ENCODE data around the gene ABCD1.
A peak's percentile ranks its signal among the peaks of the same experiment; 100 is the strongest.

Gene ABCD1

DNA sequence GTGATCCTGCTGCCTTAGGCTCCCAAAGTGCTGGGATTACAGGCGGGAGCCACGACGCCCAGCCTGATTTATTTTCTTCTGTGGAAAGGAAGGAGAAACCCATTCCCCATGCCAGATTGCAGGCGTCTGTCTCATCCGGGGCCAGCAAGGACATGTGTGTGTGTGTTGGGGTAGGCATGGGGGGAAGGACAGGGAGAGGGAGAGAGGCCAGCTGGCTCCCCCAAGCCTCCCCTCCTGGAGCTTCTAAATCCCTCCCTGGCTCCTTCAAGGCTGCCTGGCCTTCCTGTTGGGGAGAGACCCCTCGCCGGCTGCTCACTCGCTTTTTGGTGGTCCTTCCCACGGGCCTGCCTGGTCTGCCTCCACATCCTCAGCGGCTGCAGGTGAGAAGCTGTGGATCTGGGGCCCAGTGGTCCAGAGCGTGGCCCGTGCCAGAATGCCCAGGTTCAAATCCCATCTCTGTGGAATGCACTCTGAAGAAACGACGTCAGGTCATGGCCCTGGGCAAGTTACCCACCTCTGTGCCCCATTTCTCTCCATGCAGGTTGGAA is 38.0 kb downstream of the ABCD1 start:
- no peak for DNase-seq (ENCODE audit: low spot score)

DNA sequence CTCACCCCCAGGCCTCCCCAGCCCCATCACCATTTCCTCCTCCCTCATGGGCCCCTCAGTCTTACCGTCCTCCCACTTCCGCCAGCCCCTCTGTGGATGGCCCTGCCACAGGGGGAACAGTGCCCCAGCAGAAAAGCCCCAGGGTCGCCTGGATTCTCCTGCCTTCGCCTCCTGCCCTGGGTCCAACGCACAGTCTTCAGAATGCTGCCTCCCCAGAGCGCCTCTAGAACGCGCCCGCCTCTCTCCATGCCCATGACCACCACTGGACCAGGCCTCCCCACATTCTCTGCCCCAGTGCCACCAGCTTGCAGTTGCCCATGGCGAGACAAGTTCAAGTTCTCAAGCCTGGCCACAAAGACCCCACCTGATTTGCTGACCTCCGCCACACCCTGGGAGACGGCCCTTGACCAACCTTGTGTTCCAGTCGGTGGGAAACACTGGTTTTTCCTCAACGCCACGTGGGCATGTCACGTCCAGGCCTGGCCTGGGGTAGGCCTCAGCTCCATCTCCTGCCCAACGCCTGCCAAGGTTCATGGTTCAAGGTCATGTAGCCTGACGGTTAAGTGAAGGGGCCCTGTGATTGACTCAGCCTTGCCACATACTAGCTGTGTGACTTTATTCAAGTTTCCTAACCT is 38.8 kb downstream of the ABCD1 start:
- no peak for DNase-seq (ENCODE audit: low spot score)

DNA sequence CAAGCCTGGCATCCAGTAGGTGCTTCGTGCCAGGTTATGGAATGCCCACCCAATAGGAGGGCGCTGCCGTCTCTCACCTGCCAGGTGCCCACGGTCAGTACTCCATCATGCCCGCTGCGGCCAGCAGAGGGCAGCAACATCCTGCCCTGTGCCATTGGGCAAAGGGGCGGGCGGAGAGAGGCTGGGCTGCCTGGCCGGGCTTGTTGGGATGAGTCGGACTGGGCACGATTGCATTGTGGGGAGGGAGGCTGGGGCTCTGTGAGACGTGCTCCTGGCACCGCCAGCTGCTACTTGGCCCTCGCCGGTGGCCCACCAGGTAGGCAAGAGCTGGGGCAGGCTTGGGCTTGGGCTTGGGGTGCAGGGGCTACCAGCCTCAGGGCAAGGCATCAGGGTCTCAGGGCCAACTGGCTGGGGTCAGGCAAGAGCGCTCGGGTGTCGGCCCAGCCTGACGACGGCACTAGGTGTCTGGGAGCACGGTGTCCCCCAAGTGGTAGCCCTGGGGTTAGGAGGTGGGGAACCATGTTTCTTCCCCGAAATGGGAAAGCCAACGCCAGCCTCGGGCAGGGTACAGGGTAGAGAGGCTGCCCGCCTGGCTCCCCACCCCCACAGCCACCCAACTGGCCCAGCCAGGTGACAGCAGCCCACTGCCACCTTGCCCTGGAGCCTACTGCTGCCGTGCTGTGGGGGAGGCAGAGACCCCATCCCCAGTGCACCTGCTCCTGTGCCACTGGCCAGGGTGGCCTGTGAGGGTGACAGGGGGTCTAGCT is 39.5 kb downstream of the ABCD1 start, which contains the start of gene PLXNB3:
PLXNB3 (plus strand) TSS at position 261 of the 767 bp plus-strand sequence. CDS start 1,287 bp downstream, outside the sequence.
- DNase-seq (ENCODE audit: low spot score), result peak; percentile 79

DNA sequence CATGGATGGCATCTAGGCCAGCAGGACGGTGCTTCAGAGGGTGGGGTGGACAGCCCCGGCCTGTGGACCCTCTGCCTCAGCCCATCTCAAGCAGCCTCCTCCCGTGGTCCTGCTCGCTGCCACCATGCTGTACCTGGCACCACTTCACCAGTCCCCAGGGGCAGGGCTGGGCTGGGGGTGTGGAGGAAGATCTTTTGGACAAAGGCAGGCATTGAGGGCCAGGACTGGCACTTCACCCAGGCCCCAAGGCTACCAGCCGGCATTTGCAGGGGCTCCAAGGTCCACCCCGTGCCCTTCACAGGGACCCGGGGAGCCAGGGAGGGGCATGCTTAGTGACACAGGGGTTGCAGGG is 40.1 kb downstream of the ABCD1 start:
- DNase-seq (ENCODE audit: low spot score), result peak; percentile 35

DNA sequence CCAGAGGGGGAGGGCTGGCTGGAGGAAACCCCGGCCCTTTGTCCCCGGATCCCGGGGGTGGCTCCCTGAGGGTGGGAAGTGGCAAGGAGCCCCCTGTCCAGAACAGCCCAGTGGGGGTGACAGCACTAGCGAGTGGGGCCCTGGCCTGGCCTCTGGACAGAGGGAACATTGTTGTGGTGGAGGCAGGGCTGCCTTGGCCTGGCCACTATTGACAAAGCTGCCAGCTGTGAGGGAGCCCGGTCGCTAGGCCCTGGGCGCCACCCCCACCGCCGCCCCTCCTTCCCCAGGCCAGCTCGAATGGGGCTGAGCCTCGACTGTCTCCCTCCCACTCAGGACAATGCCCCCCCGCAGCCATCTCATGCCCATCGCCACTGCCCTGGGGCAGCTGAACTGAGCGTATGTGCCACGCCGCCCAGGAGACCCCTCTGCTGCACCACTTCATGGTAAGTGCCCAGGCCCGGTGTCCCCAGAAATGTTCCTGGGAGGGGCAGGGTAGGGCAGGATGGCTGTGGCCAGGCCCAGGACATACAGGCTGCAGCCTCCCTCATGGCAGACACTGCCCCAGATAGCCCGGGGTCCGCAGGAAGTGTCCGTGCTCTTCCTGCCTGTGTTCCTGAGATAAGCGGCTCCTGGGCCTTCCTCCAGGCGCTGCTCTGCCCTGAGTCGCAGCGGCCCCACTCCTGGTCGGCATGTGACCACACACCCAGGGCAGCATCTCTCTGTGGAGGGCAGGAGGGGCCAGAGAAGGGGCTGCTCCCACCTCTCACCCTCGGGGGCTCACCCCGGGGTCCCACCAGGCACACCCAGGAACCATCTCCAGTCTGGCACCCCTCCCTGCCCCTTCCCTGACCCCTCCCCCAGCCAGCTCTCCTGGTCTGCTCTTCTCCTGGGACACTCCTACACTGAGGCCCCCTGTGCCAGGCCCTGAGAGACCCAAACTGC is 40.8 kb downstream of the ABCD1 start:
- DNase-seq (ENCODE audit: low spot score), result peak; percentile 46

DNA sequence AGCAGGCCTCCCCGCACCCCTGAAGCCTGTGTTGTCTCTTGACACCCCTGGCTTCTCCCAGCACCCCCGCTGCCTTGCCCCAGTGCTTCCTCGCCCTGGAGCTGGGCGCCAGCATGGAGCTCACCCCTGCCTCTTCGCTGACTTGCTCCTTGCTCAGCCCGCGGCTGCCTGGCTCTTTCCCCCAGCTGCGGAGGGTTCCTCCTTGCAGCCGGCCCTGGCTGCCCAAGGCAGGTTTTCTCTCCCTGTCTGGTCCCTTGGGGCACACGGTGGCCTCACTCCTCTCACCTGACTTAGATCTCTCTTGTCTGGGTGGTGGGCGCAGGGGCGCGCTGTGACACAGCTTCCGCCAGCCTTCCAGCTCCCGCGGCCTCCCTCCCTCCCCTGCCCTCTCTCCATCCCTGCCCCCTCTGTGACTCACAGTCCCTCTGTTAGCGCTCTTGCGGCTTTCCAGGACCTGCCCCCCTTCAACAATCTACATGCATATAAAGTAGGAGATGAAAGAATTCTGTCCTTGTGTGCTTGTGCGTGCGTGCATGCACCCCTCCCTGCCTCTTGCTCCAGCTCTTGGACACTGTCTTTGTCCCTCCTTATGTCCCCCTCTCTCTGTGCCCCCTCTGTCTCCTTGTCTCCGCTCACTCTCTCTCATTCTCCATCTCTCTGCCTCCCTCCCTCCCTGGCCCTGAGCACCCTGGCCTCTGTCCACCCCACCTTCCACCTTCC is 41.6 kb downstream of the ABCD1 start:
- DNase-seq (ENCODE audit: low spot score), result peak; percentile 65

DNA sequence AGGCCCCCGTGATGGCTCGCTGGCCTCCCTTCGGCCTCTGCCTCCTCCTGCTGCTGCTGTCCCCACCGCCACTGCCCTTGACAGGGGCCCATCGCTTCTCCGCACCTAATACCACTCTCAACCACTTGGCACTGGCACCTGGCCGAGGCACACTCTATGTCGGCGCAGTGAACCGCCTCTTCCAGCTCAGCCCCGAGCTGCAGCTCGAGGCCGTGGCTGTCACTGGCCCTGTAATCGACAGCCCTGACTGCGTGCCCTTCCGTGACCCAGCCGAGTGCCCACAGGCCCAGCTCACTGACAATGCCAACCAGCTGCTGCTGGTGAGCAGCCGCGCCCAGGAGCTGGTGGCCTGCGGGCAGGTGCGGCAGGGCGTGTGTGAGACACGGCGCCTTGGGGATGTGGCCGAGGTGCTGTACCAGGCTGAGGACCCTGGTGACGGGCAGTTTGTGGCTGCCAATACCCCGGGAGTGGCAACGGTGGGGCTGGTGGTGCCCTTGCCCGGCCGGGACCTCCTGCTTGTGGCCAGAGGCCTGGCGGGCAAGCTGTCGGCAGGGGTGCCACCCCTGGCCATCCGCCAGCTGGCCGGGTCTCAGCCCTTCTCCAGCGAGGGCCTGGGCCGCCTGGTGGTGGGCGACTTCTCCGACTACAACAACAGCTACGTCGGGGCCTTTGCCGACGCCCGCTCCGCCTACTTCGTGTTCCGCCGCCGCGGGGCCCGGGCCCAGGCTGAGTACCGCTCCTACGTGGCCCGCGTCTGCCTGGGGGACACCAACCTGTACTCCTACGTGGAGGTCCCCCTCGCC is 42.4 kb downstream of the ABCD1 start:
- no peak for DNase-seq (ENCODE audit: low spot score)

DNA sequence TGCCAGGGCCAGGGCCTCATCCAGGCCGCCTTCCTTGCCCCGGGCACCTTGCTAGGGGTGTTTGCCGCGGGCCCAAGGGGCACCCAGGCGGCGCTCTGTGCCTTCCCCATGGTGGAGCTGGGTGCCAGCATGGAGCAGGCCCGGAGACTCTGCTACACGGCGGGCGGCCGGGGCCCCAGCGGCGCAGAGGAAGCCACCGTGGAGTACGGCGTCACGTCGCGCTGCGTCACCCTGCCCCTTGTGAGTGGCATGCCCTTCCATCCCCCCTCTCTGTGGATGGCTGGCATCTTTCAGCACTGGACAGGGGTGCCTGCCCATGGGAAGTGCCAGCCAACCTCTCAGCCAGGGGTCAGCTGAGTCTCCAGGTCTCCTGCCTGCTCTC is 43.0 kb downstream of the ABCD1 start:
- no peak for DNase-seq (ENCODE audit: low spot score)

DNA sequence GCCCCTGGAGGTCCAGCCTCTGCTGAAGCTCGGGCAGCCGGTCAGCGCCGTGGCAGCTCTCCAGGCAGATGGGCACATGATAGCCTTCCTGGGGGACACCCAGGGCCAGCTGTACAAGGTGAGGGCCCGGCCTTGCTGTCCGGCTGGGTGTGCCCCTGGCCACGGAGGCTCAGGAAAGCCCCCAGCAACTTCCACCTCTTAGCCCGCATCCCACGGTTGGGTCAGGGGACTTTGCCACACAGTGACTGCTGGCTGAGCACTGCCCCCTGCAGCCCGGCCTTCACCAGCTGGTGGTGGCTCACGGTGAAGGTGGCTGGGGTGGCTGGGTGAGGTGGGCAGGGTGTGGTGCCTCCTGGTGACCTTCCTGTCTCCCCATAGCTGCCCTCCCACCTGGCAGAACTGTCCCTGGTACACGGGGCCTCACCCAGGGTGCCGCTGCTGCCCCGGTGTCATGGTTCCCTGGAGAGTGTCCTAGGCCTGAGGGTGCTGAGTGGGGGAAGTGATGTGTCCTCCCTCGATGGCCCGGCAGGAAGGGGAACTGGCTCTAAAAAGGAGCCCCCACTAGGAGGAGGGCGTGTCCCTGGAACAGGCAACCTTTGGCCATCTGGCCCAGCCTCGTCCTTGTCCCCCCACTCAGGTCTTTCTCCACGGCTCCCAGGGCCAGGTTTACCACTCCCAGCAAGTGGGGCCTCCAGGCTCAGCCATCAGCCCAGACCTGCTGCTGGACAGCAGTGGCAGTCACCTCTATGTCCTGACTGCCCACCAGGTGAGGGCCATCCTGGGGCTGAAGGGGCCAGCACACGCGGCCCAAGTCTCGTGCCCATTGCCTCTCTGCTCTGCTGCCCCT is 43.9 kb downstream of the ABCD1 start:
- DNase-seq (ENCODE audit: low spot score), result no peak

DNA sequence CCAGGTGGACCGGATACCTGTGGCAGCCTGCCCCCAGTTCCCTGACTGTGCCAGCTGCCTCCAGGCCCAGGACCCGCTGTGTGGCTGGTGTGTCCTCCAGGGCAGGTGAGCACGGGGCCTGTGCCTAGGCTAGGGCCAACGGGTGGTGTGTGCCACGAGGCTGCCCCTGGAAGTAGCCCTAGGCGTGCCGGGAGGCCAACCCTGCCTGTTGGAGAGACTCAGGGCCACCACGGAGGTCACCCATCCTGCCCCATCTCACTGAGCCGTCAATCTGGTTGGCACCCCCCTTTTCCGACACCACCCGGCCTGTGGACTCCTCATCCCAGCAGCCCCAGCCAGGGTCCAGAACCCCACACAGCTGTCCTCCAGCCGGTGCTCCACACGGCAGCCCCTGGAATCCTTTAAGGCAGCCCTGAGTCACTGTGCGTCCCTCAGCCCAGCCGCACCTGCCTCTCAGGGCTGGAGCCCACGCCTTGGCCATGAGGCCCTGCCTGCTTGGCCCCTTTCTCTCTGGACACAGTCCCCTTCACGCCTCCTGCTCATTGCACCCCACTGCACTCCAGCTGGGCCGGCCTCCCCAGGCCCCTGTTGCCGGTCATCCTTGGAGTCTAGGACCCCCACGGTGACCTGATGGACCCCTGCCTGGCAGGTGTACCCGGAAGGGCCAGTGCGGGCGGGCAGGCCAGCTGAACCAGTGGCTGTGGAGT is 44.7 kb downstream of the ABCD1 start:
- DNase-seq (ENCODE audit: low spot score), result no peak

DNA sequence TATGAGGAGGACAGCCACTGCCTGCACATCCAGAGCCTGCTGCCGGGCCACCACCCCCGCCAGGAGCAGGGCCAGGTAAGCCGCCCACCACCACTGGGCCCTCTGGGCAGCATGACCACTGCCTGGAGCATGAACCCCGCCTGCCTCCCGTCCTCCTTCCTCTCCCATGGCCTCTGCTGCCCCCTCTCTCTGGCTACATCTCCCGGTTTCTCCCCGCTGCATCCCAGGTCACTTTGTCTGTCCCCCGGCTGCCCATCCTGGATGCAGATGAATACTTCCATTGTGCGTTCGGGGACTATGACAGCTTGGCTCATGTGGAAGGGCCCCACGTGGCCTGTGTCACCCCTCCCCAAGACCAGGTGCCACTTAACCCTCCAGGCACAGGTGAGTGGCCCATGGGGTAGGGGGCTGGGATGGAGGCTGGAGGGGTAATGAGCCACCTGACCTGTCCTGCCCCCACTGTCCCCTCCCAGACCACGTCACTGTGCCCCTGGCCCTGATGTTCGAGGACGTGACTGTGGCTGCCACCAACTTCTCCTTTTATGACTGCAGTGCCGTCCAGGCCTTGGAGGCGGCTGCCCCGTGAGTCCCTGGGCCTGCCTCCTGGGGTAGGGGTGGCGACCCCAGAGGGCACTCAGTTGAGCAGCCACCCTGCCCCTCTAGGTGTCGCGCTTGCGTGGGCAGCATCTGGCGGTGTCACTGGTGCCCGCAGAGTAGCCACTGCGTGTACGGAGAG is 45.4 kb downstream of the ABCD1 start:
- DNase-seq (ENCODE audit: low spot score), result no peak

DNA sequence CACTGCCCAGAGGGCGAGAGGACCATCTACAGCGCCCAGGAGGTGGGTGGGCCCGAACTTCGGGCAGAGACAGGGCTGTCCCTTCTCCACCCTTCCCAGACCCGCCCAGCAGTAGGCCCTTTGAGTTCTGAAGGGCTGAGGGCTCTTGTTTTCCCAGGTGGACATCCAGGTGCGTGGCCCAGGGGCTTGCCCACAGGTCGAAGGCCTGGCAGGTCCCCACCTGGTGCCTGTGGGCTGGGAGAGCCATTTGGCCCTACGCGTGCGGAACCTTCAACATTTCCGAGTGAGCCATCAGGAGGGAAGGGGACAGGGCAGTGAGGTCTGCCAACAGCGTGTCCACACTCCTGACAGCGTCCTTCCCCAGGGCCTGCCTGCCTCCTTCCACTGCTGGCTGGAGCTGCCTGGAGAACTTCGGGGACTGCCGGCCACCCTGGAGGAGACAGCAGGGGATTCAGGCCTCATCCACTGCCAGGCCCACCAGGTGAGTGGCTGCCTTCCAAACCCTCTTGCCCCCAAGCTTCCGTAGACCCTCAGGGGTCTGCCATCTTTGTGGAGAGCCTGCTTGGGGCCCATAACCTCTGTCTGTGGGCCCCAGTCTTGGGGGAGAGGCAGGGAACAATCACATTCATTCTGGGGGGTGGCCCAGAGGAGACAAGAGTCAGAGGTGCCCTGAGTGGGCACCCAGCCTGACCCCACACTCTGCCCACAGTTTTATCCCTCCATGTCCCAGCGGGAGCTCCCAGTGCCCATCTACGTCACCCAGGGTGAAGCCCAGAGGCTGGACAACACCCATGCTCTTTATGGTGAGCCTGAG is 46.2 kb downstream of the ABCD1 start:
- DNase-seq (ENCODE audit: low spot score), result no peak

DNA sequence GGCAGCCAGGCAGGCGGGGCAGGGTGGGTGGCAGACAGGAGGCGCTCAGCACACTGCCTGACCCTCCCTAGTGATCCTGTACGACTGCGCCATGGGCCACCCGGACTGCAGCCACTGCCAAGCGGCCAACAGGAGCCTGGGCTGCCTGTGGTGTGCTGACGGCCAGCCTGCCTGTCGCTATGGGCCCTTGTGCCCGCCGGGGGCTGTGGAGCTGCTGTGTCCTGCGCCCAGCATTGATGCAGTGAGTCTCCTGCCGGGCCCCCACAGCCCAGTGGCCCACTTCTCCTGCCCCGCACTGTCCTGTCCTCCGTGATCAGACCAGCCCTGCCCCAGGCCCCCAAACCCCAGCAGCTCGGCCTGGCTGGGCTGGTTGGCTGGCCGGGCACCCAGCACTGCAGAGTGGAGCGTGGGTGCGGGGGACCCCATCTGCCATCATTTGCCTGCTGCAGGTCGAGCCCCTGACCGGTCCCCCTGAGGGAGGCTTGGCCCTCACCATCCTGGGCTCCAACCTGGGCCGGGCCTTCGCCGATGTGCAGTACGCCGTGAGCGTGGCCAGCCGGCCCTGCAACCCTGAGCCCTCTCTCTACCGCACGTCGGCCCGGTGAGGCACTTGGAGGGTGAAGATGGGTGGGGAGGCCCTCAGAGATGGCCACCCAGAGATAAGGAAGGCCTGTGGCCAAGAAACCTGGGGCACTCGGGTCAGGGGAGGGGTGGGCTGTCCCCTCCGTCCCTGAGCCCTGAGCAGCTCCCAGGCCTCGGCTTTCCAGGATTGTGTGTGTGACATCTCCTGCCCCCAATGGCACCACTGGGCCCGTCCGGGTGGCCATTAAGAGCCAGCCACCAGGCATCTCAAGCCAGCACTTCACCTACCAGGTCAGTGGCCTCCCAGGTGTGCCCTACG is 47.0 kb downstream of the ABCD1 start:
- DNase-seq (ENCODE audit: low spot score), result no peak

DNA sequence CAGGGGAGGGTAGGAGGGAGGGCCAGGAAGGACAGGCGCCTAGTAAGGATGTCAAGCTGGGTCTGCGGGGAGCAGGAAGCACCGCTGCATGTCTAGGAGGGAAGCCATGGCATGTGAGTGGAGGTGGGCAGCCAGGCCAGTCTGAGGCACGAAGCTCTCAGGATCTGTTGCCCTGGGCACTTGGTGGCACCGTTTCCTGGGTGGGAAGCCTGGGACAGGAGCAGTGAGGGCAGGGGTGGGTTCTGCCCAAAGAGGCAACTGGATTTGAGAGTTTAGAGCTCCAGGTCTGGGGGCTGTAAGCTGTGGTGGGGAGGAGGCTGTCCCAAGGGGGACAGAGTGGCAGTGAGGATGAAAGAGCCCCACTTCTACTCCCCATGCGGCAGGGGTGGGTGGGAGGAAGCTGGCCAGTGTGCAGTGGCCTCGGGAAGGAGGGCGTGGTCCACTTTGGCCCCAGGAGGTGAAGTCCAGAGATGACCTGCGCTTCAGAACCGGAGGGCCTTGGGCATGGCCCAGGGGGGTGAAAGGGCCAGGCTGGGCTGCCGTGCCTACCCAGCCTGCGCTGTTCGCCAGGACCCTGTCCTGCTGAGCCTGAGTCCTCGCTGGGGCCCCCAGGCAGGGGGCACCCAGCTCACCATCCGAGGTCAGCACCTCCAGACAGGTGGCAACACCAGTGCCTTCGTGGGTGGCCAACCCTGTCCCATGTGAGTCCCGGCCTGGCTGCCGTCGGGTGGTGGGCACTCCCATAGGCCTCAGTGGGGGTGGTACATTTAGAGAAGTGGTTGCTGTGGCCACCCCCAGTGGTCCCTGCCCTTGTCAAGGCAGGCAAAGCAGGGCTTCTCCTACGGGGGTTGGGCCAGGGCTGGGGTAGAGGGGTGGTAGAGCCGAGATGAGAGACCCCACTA is 47.9 kb downstream of the ABCD1 start:
- no peak for DNase-seq (ENCODE audit: low spot score)

DNA sequence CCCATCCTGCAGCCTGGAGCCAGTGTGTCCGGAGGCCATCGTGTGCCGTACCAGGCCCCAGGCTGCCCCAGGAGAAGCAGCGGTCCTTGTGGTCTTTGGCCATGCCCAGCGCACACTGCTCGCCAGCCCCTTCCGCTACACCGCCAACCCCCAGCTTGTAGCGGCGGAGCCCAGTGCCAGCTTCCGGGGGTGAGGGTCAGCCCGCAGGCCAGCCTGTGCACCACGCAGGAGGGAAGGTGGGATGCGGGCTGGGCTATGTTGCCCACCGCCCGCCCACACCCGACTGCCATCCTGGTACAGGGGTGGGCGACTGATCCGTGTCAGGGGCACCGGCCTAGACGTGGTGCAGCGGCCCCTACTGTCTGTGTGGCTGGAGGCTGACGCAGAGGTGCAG is 48.6 kb downstream of the ABCD1 start:
- no peak for DNase-seq (ENCODE audit: low spot score)
